GM23338 (cell line): ENCODE results near the gene NFIA. TPM values are rescaled to one million over a fixed set of nuclear protein-coding genes. Genes with fewer than 3 reads are reported as not detected.

ENCODE experiments used
- ATAC-seq: fragments of 200-7000 bp; cut with Tn5 transposase; 3 replicates; pipeline ENCODE4 v1.9.1; 2020
- DNase-seq: peaks from one replicate; pipeline ENCODE4 v3.0.0-alpha.2; 2015; ENCODE audit warnings: low spot score
- H2AFZ ChIP-seq: fragments of 200-600 bp; sonication (generic); 2 replicates; pipeline ENCODE4 v1.8.0; 2016; ENCODE audit warnings: antibody characterized with exemption, mild to moderate bottlenecking, moderate library complexity
- H3F3A ChIP-seq: fragments of 200-600 bp; sonication (generic); replicated peaks from 2 replicates; pipeline ENCODE4 v1.8.0; 2017; ENCODE audit warnings: antibody characterized with exemption, mixed run types, low read depth
- H3K27ac ChIP-seq: fragments of 200-600 bp; sonication (generic); 2 replicates; pipeline ENCODE4 v1.6.1; 2016; ENCODE audit warnings: low read depth
- H3K27me3 ChIP-seq: fragments of 200-600 bp; sonication (generic); 2 replicates; pipeline ENCODE4 v1.8.0; 2016; ENCODE audit warnings: mild to moderate bottlenecking, mixed run types, moderate library complexity; ENCODE audit not compliant: insufficient read depth
- H3K36me3 ChIP-seq: fragments of 200-600 bp; sonication (generic); 2 replicates; pipeline ENCODE4 v1.8.0; 2016; ENCODE audit warnings: mild to moderate bottlenecking; ENCODE audit not compliant: insufficient read depth
- H3K4me1 ChIP-seq: fragments of 200-600 bp; sonication (generic); 2 replicates; pipeline ENCODE4 v1.8.0; 2016; ENCODE audit warnings: mild to moderate bottlenecking, moderate library complexity; ENCODE audit not compliant: insufficient read depth
- H3K4me2 ChIP-seq: fragments of 200-600 bp; sonication (generic); 2 replicates; pipeline ENCODE4 v1.7.1; 2017; ENCODE audit warnings: mixed run types
- H3K4me3 ChIP-seq: fragments of 200-600 bp; sonication (generic); 2 replicates; pipeline ENCODE4 v1.6.1; 2016; ENCODE audit warnings: mixed run types
- H3K79me2 ChIP-seq: fragments of 200-600 bp; sonication (generic); replicated peaks from 2 replicates; pipeline ENCODE4 v1.8.0; 2017; ENCODE audit warnings: mild to moderate bottlenecking; ENCODE audit not compliant: insufficient read depth
- H3K9me2 ChIP-seq: fragments of 200-600 bp; sonication (generic); 2 replicates; pipeline ENCODE4 v1.8.0; 2017; ENCODE audit not compliant: insufficient read depth
- H4K20me1 ChIP-seq: fragments of 200-600 bp; sonication (generic); replicated peaks from 2 replicates; pipeline ENCODE4 v1.8.0; 2017; ENCODE audit warnings: mild to moderate bottlenecking; ENCODE audit not compliant: insufficient read depth
- H3K27ac Mint-ChIP-seq: 2 replicates; pipeline ENCODE4 v1.8.0; 2020; ENCODE audit warnings: inconsistent platforms, mild to moderate bottlenecking, moderate library complexity, mixed read lengths
- H3K27me3 Mint-ChIP-seq: 3 replicates; pipeline ENCODE4 v1.8.0; 2022; ENCODE audit warnings: low read depth, mild to moderate bottlenecking, moderate library complexity, mixed read lengths, inconsistent platforms; ENCODE audit not compliant: insufficient read depth, poor library complexity
- H3K36me3 Mint-ChIP-seq: 3 replicates; pipeline ENCODE4 v1.8.0; 2021; ENCODE audit warnings: low read depth, mild to moderate bottlenecking, inconsistent platforms, moderate library complexity, mixed read lengths
- H3K4me1 Mint-ChIP-seq: 3 replicates; pipeline ENCODE4 v1.8.0; 2020; ENCODE audit warnings: mild to moderate bottlenecking, inconsistent platforms, mixed read lengths
- H3K4me3 Mint-ChIP-seq: 3 replicates; pipeline ENCODE4 v1.8.0; 2021; ENCODE audit warnings: moderate library complexity, mild to moderate bottlenecking, inconsistent platforms, mixed read lengths
- H3K9me3 Mint-ChIP-seq: 3 replicates; pipeline ENCODE4 v1.8.0; 2020; ENCODE audit warnings: moderate library complexity, mild to moderate bottlenecking, inconsistent platforms, mixed read lengths
- CREB1 ChIP-seq: fragments of 250-450 bp; sonication (Bioruptor Pico); IDR thresholded peaks from 2 replicates; pipeline ENCODE4 v1.5.0; 2020; ENCODE audit warnings: low read depth, mild to moderate bottlenecking, moderate library complexity
- CTCF ChIP-seq, 2 experiments: fragments of 200-600 bp in 1 of 2; sonication (generic) in 1 of 2; conservative IDR thresholded peaks; 2 replicates each; pipeline versions ENCODE4 v1.5.1 to v1.6.1; 2016 to 2017; ENCODE audit warnings: antibody characterized with exemption in 2 of 2, low read depth in 2 of 2, mild to moderate bottlenecking in 2 of 2, moderate library complexity in 1 of 2
- EZH2phosphoT487 ChIP-seq: fragments of 200-600 bp; sonication (generic); IDR thresholded peaks from one replicate; pipeline ENCODE4 v1.8.1; 2018; ENCODE audit warnings: antibody characterized with exemption; ENCODE audit not compliant: unreplicated experiment
- POLR2AphosphoS5 ChIP-seq: IDR thresholded peaks from 2 replicates; pipeline ENCODE4 v1.6.1; 2016; ENCODE audit warnings: antibody characterized with exemption, low read depth
- REST ChIP-seq: IDR thresholded peaks from one replicate; pipeline ENCODE4 v1.6.1; 2018; ENCODE audit warnings: antibody characterized with exemption; ENCODE audit not compliant: unreplicated experiment
- STAT1 ChIP-seq: IDR thresholded peaks from one replicate; pipeline ENCODE4 v1.6.1; 2016; ENCODE audit warnings: antibody characterized with exemption; ENCODE audit not compliant: unreplicated experiment
- ZNF114 ChIP-seq: fragments of 250-450 bp; sonication (Bioruptor Pico); IDR thresholded peaks from 2 replicates; pipeline ENCODE4 v1.5.0; 2020; ENCODE audit warnings: mild to moderate bottlenecking, moderate library complexity
- polyA plus RNA-seq: library from polyadenylated mRNA; unstranded; fragments of >200 nt; fragmentation: Nextera tagmentation; extraction: Ambion mirVana; gene quantifications from 2 replicates; pipeline ENCODE4 v1.2.1, GENCODE V29; 2016
- total RNA-seq: library from RNA; depleted of rRNA; stranded (reverse); fragments of >200 nt; shearing (Covaris generic); gene quantifications from 2 replicates; pipeline ENCODE4 v1.2.3, GENCODE V29; 2014

Gene NFIA
- total and polyA plus RNA-seq, 2 experiments from 2014 or later, result 0.97 to 2.3 TPM

GRCh38 chr1:61356995-61357394 lies 274.6 kb downstream of the NFIA start:
- ATAC-seq (peak; percentile 37; the same call in 1 of the 3 replicates), DNase-seq (no peak)
- Histone ChIP-seq H3K4me2 (no peak overlapping the region), H3K79me2 (no peaks in the 10 kb centered on the region), H2AFZ (no peak overlapping the region), H3F3A (no peaks in the 10 kb centered on the region), H3K4me3 (no peak overlapping the region), H4K20me1 (no peaks in the 10 kb centered on the region), H3K9me2 (no peaks in the 10 kb centered on the region), H3K4me1 (peaks cover 27% of the 10 kb centered on the region), H3K27me3 (no peaks in the 10 kb centered on the region), H3K36me3 (no peaks in the 10 kb centered on the region), H3K27ac (no peak overlapping the region)
- Mint-ChIP-seq H3K27me3 (peaks cover 2% of the 10 kb centered on the region), H3K27ac (no peak overlapping the region), H3K4me3 (no peak overlapping the region), H3K4me1 (peaks cover 26% of the 10 kb centered on the region; the same call in 2 of the 3 replicates), H3K36me3 (no peaks in the 10 kb centered on the region), H3K9me3 (no peaks in the 10 kb centered on the region)
- no peak for TF ChIP-seq CREB1 (CRISPR knock-in tag)
- no peak for TF ChIP-seq POLR2AphosphoS5
- no peak for TF ChIP-seq REST

DNA sequence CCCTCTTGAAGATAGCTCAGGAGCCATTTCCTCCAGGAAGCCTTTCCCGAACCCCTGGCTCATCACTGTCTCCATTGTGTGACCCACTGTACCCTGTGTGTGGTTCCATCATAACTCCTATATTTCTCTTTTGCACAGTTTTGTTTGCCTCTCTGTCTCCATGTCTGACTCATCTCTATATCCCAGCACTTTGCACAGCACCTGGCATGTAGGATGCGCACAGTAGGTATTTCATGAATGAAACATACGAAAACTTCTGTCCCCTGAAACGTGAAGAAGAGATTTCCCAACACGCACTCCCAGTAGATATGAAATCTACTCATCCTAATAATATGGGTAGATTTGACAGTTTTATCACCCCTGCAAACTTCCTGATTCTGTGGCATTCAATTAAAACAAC lies 275.2 kb downstream of the NFIA start:
- Histone ChIP-seq H3F3A (no peaks in the 10 kb centered on the region), H3K36me3 (no peaks in the 10 kb centered on the region), H4K20me1 (no peaks in the 10 kb centered on the region), H3K27me3 (no peaks in the 10 kb centered on the region), H3K4me2 (no peak overlapping the region), H3K4me3 (no peak overlapping the region), H3K79me2 (no peaks in the 10 kb centered on the region), H3K4me1 (peaks cover 24% of the 10 kb centered on the region), H2AFZ (no peak overlapping the region), H3K9me2 (no peaks in the 10 kb centered on the region), H3K27ac (no peak overlapping the region)
- no peak for TF ChIP-seq ZNF114 (CRISPR knock-in tag)
- TF ChIP-seq CREB1 (CRISPR knock-in tag), result no peak
- no peak for TF ChIP-seq REST
- TF ChIP-seq STAT1, result no peak
- no peak for TF ChIP-seq EZH2phosphoT487
- no peak for TF ChIP-seq POLR2AphosphoS5
- TF ChIP-seq CTCF (conservative IDR thresholded peaks at IDR 0.05; ENCODE audit: low read depth in 2 of 2), result no peak
- Mint-ChIP-seq H3K27me3 (peaks cover 2% of the 10 kb centered on the region), H3K4me1 (peaks cover 24% of the 10 kb centered on the region; the same call in 2 of the 3 replicates), H3K4me3 (no peak overlapping the region), H3K27ac (no peak overlapping the region), H3K9me3 (no peaks in the 10 kb centered on the region), H3K36me3 (no peaks in the 10 kb centered on the region)
- ATAC-seq, result no peak
- DNase-seq, result no peak
